Measurements from ENCODE around the gene CPHXL2.

The CPHXL2 gene

GRCh38 chr16:75701361-75701760 is 24.6 kb upstream of the CPHXL2 start, which contains the start of gene DUXB:
Gene DUXB, minus strand, starts transcription at chr16:75701461. Its CDS starts 43 bp downstream, at chr16:75701418.
- no peak for DNase-seq (ENCODE audit: low read depth)
- TF ChIP-seq CTCF (conservative IDR thresholded peaks at IDR 0.05; ENCODE audit: control insufficient read depth, insufficient read depth, low read depth, low read length) = no peak
- H3K4me3 ChIP-seq (ENCODE audit: control insufficient read depth, low read depth, low read length) = no peak within 1 kb of the TSS

GRCh38 chr16:75697571-75697970 is 20.8 kb upstream of the CPHXL2 start:
- no peak for DNase-seq (ENCODE audit: low read depth)
- H3K4me3 ChIP-seq (ENCODE audit: control insufficient read depth, low read depth, low read length) = no peak overlapping the region
- no peak for TF ChIP-seq CTCF (conservative IDR thresholded peaks at IDR 0.05; ENCODE audit: control insufficient read depth, insufficient read depth, low read depth, low read length)

GRCh38 chr16:75695708-75696107 is 18.9 kb upstream of the CPHXL2 start:
- peak; percentile 26 for DNase-seq (ENCODE audit: low read depth)
- peak; percentile 15 for TF ChIP-seq CTCF (conservative IDR thresholded peaks at IDR 0.05; ENCODE audit: control insufficient read depth, insufficient read depth, low read depth, low read length)
- H3K4me3 ChIP-seq (ENCODE audit: control insufficient read depth, low read depth, low read length) = no peak overlapping the region

- no peak for TF ChIP-seq CTCF (conservative IDR thresholded peaks at IDR 0.05; ENCODE audit: control insufficient read depth, insufficient read depth, low read depth, low read length)
- DNase-seq (ENCODE audit: low read depth) = no peak
- H3K4me3 ChIP-seq (ENCODE audit: control insufficient read depth, low read depth, low read length) = no peak overlapping the region
These were observed 10.6 kb upstream of the CPHXL2 start for GRCh38 chr16:75687361-75687760.

- TF ChIP-seq CTCF (conservative IDR thresholded peaks at IDR 0.05; ENCODE audit: control insufficient read depth, insufficient read depth, low read depth, low read length) = no peak
- no peak overlapping the region for H3K4me3 ChIP-seq (ENCODE audit: control insufficient read depth, low read depth, low read length)
- no peak for DNase-seq (ENCODE audit: low read depth)
These were observed 5.5 kb upstream of the CPHXL2 start for GRCh38 chr16:75682308-75682707.

- no peak for DNase-seq (ENCODE audit: low read depth)
- TF ChIP-seq CTCF (conservative IDR thresholded peaks at IDR 0.05; ENCODE audit: control insufficient read depth, insufficient read depth, low read depth, low read length) = no peak
- H3K4me3 ChIP-seq (ENCODE audit: control insufficient read depth, low read depth, low read length) = no peak overlapping the region
These were observed 2.6 kb upstream of the CPHXL2 start for GRCh38 chr16:75679366-75679765.

GRCh38 chr16:75667503-75667902 is 9.3 kb downstream of the CPHXL2 start:
- TF ChIP-seq CTCF (conservative IDR thresholded peaks at IDR 0.05; ENCODE audit: control insufficient read depth, insufficient read depth, low read depth, low read length) = no peak
- no peak overlapping the region for H3K4me3 ChIP-seq (ENCODE audit: control insufficient read depth, low read depth, low read length)
- no peak for DNase-seq (ENCODE audit: low read depth)
